Measurements from ENCODE around the gene SLC38A1.

DNA sequence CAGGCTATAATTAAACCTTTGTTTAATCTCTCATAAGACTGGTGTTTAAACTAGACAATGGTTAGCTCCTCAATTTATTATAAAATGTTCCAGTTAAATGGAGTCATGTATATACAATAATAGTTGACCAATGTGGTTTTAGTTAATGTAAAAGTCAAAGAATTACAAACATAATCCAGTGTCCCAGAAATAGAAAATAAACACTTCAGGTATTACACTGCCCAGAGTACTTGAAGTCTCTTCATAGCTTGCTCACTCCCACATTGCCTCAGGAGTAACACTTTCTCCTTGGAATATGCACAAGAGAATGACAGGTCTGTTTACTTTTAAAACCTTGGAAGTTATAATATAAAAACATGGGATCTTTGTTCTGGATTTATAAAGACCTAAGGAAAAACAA is 60.5 kb downstream of the SLC38A1 start:
- TF ChIP-seq CTCF (IDR thresholded peaks at IDR 0.05; ENCODE audit: borderline replicate concordance, extremely low read depth, low read length, poor library complexity, severe bottlenecking) (no peak), EZH2 (IDR thresholded peaks at IDR 0.05; ENCODE audit: borderline replicate concordance, low read depth, low read length, severe bottlenecking) (no peak)
